ENCODE data around the gene ABCA7.

Gene ABCA7

GRCh38 chr19:1068009-1069001 lies 28.4 kb downstream of the ABCA7 start:
- Histone ChIP-seq H3K79me2 (ENCODE audit: insufficient read depth, low read length) (peaks cover 21% of the 10 kb centered on the region), H3F3A (ENCODE audit: insufficient read depth) (peaks cover 40% of the 10 kb centered on the region), H2AFZ (ENCODE audit: low read depth, low read length, severe bottlenecking) (no peak overlapping the region), H3K4me3 (ENCODE audit: insufficient read depth, low read length, poor library complexity, severe bottlenecking) (peak overlapping the region; percentile 88), H3K27me3 (ENCODE audit: low read length) (no peaks in the 10 kb centered on the region), H3K4me2 (ENCODE audit: low read depth, low read length, poor library complexity, severe bottlenecking) (peak overlapping the region; percentile 74), H3K36me3 (ENCODE audit: low read length) (no peaks in the 10 kb centered on the region), H3K9me3 (ENCODE audit: insufficient read depth, low read length) (no peaks in the 10 kb centered on the region), H3K9ac (ENCODE audit: low read length) (peak overlapping the region; percentile 96), H4K20me1 (ENCODE audit: low read depth, low read length) (no peaks in the 10 kb centered on the region), H3K9me2 (replicated peaks; ENCODE audit: insufficient read depth, low read length) (no peaks in the 10 kb centered on the region), H3K27ac (ENCODE audit: low read depth, low read length) (peak overlapping the region; percentile 89)
- TF ChIP-seq EZH2phosphoT487 (conservative IDR thresholded peaks at IDR 0.05; ENCODE audit: low read length), result no peak
- TF ChIP-seq, protein P1, sequence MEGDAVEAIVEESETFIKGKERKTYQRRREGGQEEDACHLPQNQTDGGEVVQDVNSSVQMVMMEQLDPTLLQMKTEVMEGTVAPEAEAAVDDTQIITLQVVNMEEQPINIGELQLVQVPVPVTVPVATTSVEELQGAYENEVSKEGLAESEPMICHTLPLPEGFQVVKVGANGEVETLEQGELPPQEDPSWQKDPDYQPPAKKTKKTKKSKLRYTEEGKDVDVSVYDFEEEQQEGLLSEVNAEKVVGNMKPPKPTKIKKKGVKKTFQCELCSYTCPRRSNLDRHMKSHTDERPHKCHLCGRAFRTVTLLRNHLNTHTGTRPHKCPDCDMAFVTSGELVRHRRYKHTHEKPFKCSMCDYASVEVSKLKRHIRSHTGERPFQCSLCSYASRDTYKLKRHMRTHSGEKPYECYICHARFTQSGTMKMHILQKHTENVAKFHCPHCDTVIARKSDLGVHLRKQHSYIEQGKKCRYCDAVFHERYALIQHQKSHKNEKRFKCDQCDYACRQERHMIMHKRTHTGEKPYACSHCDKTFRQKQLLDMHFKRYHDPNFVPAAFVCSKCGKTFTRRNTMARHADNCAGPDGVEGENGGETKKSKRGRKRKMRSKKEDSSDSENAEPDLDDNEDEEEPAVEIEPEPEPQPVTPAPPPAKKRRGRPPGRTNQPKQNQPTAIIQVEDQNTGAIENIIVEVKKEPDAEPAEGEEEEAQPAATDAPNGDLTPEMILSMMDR (IDR thresholded peaks at IDR 0.05; ENCODE audit: insufficient read depth, low read length, poor library complexity, severe bottlenecking), result no peak

DNA sequence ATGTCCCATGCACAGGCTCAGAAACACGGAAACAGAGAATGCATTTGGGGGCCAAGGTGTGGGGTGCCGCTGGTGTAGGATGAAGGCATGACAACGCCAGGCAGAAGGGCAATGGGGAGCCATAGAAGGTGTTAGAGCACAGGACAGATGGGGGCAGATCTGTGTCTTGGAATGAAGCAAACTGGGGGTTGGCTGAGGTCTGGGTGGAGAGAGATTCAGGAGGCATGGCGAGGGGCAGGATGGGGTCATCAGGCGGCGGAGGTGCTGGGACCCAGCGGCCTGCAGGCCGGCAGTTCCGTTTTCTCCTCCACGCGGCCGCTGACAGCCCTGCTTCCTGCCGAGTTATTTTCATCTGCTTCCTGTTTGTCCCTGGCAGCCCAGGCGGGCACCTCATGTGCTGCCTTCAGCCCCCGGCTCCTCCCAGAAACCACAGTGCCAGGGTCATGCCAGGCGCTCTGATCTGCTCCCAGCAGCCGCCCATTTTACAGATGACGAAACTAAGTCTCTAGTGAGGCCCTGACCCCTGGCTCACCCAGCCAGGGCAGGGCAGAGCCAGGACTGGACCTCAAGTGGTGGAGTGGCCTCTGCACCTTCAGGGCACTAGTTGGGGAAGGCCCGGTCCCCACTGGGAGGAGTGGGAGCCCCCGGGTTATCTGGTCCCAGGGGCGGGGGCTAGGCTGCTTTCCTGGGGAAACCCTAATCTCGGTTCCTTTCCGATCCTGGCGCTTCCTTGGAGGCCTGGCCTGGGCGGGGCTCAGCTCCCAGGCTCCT lies 29.3 kb downstream of the ABCA7 start:
- H3K79me2 ChIP-seq (ENCODE audit: insufficient read depth, low read length), result peaks cover 21% of the 10 kb centered on the region
- no peaks in the 10 kb centered on the region for H3K36me3 ChIP-seq (ENCODE audit: low read length)
- peak overlapping the region; percentile 88 for H3K4me3 ChIP-seq (ENCODE audit: insufficient read depth, low read length, poor library complexity, severe bottlenecking)
- peak overlapping the region; percentile 74 for H3K4me2 ChIP-seq (ENCODE audit: low read depth, low read length, poor library complexity, severe bottlenecking)
- no peak for TF ChIP-seq EZH2phosphoT487 (conservative IDR thresholded peaks at IDR 0.05; ENCODE audit: low read length)
- TF ChIP-seq, protein P1 (IDR thresholded peaks at IDR 0.05; ENCODE audit: insufficient read depth, low read length, poor library complexity, severe bottlenecking), result no peak
- peaks cover 42% of the 10 kb centered on the region for H3F3A ChIP-seq (ENCODE audit: insufficient read depth)
- H4K20me1 ChIP-seq (ENCODE audit: low read depth, low read length), result no peaks in the 10 kb centered on the region
- H3K27ac ChIP-seq (ENCODE audit: low read depth, low read length), result peak overlapping the region; percentile 89
- H3K27me3 ChIP-seq (ENCODE audit: low read length), result no peaks in the 10 kb centered on the region
- no peak overlapping the region for H2AFZ ChIP-seq (ENCODE audit: low read depth, low read length, severe bottlenecking)
- peak overlapping the region; percentile 96 for H3K9ac ChIP-seq (ENCODE audit: low read length)
- H3K9me2 ChIP-seq (replicated peaks; ENCODE audit: insufficient read depth, low read length), result no peaks in the 10 kb centered on the region
- H3K9me3 ChIP-seq (ENCODE audit: insufficient read depth, low read length), result no peaks in the 10 kb centered on the region

GRCh38 chr19:1070576-1070930 lies 30.6 kb downstream of the ABCA7 start:
- no peaks in the 10 kb centered on the region for H4K20me1 ChIP-seq (ENCODE audit: low read depth, low read length)
- no peaks in the 10 kb centered on the region for H3K9me3 ChIP-seq (ENCODE audit: insufficient read depth, low read length)
- H3K27me3 ChIP-seq (ENCODE audit: low read length), result no peaks in the 10 kb centered on the region
- TF ChIP-seq, protein P1 (IDR thresholded peaks at IDR 0.05; ENCODE audit: insufficient read depth, low read length, poor library complexity, severe bottlenecking), result no peak
- TF ChIP-seq EZH2phosphoT487 (conservative IDR thresholded peaks at IDR 0.05; ENCODE audit: low read length), result no peak
- H3K79me2 ChIP-seq (ENCODE audit: insufficient read depth, low read length), result peaks cover 21% of the 10 kb centered on the region
- no peaks in the 10 kb centered on the region for H3K9me2 ChIP-seq (replicated peaks; ENCODE audit: insufficient read depth, low read length)
- no peak overlapping the region for H3K4me3 ChIP-seq (ENCODE audit: insufficient read depth, low read length, poor library complexity, severe bottlenecking)
- no peak overlapping the region for H2AFZ ChIP-seq (ENCODE audit: low read depth, low read length, severe bottlenecking)
- peaks cover 43% of the 10 kb centered on the region for H3F3A ChIP-seq (ENCODE audit: insufficient read depth)
- no peaks in the 10 kb centered on the region; the same call in 1 of the 2 replicates for H3K36me3 ChIP-seq (ENCODE audit: low read length)
- H3K4me2 ChIP-seq (ENCODE audit: low read depth, low read length, poor library complexity, severe bottlenecking), result no peak overlapping the region
- H3K9ac ChIP-seq (ENCODE audit: low read length), result no peak overlapping the region
- H3K27ac ChIP-seq (ENCODE audit: low read depth, low read length), result no peak overlapping the region

All from SU-DHL-6 (cell line).